NCI-H1092 (cell line): ENCODE results near the gene CNOT4.
"Not testable (repeated sequence)": the region's sequence is repeated elsewhere in the genome, so short reads cannot be mapped to it uniquely, and the experiment has no call there.

ENCODE experiments used
- DNase-seq: peaks from one replicate; lab custom pipeline; 2025; lab: John Stamatoyannopoulos, UW

Gene CNOT4

DNA sequence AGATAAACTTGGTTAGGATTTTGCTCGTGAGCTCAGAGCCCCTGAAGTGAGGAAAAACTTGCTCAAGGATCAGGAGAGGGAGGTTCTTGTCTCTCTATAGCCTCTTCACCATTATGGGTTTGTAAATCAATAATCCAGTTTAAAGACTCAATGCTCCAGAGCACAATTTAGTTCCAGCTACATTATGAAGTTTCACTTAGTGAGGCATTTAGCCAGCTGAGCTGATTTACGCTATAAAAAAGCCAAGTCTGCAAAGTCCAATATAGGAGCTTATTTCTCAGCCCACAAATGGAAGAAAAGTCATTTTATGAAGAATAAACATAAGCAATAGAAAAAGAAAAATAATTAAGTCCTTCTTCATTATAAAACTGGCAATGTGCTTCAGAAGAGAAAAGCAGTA is 145.7 kb downstream of the CNOT4 start:
- no peak for DNase-seq

DNA sequence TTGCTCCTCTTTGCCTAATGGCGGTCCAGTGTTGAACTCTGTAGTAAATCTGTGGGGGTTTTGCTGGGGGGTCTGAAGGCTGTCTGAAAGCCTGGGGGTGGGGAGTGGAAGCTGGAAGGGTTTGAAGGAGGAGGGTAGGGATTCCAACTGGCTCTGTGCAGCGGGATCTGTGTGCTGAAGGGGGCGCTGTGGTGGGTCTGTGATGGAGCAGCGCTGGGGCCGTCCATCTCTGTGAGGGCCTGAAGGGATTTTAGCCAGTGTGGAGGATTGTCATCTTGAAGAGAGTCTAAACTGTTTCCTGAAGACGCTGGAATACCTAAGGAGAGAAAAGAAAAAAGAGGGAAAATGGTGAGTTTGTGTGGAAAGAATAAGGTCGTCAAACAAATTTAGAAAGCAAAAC is 147.0 kb downstream of the CNOT4 start:
- no peak for DNase-seq

DNA sequence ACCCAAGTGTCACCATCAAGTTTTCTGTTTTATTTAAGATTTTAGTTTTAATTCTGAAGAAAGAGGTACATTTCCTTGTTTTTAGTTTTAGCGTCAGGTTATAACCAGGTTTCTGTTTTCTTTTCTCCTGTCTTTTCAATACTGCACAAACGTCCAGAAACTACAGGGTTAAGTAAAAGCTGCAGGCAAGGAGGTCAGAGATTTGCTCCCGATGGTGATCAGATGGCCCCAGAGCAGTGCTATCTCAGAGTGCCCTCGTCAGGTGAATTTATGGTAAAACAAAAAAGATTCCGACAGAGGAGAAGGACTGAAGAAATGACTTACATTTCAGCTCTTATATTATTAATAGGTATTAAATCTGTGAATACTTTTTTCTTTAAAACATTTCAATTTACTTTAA is 148.1 kb downstream of the CNOT4 start:
- no peak for DNase-seq

DNA sequence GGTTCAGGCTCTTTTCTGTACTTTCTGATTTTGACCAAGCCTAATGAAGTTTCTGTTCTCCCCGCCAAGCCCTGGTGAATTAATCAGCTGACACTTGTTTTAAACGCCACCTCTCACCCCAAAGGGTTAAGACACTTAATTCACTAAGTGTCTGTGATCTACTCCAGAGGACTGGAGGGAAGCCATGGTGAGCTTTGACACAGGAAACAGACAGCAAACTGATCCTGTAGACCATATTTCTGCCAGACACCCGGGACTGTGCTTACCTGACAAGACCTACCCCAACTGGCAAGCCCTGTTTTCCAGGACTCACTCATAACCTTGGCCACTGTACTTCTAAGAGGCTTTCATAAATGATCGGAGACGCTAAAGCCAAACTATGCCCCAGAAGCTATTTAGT is 150.3 kb downstream of the CNOT4 start:
- DNase-seq = no peak

DNA sequence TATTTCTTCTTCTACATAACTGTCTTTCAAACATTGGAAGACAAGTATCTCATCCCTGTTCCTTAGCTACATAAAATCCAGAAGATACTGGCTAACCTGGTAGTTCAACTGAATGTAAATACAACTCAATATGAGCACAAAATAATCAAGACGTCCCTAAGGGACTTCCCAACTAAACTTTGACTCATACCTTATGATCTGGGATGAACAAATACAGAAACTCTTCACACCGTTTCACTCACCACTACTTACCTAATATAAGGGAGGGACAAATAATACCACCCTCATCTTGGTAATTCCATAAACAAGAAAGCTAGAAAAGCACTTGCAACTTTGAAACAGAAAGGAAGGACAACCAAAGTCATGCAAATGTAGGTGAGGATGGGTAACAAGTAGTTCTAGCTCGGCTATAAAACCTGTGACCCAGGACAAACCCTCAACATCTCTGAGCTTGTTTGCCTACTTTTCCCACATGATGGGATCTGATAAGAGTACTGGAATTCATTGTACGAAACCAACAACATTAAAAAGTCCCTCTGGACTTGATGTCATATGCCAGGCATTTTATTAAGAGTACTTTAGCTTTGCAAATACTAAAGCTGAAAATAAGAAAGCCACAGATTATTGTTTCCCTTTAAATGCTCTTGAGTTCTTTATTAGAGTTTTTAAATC is 154.4 kb downstream of the CNOT4 start:
- DNase-seq = no peak

DNA sequence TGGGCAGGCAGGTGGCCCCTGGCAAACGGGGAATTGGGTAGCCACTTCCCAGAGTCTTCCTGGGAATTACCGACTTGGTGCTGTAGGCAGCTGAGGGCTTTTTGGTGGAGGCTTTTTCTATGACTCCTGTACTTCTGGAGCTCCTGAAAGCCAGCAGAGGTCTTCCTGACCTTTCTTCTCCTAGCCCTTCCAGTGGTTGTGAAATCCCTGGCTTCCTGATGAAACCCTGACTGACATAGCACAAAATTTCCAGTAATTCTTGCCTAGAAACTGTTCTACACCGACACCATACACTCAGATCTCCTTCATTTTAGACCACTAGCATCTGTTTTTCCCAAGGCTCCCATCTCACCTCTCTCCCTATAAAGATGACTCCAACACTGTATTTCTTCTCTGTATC is 156.1 kb downstream of the CNOT4 start:
- DNase-seq = no peak

DNA sequence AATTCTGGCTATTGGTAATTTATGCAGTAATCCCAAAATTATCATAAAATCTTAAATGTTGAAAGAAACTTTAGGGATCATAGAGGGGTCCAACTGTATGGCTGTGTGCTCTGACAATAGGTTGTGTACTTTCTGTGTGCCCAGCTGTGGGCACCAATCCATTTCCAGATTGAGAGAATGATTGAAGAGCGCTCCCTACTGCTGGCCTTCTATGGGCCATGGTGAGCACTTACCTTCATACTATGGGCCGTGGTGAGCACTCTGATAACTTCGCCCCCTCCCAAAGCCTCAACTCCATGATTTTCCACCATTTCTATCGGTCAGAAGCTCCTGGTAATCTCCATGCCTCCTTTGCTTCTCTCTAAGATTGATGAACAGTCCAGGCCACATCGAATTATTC is 157.6 kb downstream of the CNOT4 start:
- DNase-seq = no peak

DNA sequence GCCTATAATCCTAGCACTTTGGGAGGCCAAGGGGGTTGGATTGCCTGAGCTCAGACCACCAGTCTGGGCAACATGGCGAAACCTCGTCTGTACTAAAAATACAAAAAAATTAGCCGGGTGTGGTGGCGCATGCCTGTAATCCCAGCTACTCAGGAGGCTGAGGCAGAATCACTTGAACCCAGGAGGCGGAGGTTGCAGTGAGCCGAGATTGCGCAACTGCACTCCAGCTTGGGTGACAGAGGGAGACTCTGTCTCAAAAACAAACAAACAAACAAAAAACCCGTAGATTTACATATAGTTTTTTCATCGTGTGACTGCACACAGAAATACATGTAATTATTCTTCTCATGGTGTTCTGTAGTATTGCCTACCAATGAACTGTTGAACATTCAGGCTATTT is 158.8 kb downstream of the CNOT4 start:
- not testable (repeated sequence) for DNase-seq

DNA sequence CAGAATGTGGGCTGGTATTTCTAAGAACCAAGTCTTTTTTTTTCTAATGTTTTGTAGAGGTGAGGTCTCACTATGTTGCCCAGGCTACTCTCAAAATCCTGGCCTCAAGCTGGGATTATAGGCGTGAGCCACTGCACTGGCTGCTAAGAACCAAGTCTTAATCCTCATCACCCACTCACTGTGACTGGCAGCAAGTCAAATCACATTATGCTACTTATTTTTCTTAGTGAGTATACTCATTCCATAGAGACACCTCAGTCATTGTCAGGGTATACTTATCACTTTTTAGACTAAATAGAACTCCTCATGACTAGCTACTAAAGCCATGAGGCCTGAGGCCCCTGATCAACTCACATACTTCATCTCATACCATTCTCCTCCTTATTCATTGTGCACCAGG is 160.2 kb downstream of the CNOT4 start:
- no peak for DNase-seq

DNA sequence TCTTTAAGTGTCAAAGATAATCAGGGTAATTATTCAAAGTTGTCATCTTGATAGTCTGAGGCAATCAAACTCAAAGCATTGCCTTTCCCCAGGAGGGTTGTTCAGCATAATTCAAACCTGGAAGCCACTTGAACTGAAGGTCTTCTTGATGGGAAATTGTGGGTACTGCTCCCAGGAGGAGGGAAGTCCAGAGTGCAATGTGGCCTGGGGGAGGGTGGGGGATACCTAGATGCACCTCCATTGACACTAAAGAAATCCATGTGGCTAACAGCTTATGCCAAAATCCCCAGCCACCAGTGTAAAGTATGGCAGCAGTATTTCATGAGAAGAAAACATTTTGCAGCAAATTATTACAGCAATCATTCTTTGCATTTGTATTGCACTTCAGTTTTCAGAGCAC is 161.4 kb downstream of the CNOT4 start:
- DNase-seq = no peak

DNA sequence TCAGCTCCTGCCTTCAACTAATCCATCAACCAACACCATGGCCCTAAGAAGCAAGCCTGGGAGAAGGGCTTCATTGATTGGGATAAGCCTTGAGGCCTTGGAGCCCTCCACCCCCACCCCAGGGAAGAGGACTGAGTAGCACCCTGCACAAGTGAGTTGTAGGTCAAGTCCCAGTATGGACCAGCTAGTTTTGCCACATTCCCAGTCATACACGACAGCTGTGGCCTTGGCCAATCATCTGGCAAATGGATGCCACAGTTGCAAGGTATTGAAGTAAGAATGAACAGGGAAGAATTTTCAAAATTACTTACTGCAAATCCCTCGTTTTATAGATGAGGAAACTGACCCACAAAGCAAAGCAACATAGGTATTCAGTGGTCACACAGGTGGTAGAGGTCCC is 166.5 kb downstream of the CNOT4 start:
- no peak for DNase-seq

DNA sequence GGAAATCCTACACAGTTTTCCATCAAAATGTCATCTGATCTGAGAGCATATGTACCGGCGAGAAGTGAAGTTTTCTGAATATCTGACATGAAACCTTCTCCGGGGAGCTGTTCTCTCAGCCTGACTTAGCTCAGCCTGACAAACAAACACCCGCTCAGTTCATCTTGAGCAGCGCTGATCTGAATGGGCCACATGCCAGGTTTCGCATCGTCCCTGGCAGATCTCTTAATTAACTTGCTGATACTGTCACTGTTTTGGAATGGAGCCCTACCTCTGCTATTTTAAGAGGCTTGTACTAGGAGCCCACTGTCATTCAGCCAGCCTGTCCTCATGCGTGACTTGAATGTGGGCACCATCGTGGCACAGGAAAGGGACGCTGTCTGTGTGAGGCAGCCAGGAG is 167.0 kb downstream of the CNOT4 start:
- peak; percentile 63 for DNase-seq

DNA sequence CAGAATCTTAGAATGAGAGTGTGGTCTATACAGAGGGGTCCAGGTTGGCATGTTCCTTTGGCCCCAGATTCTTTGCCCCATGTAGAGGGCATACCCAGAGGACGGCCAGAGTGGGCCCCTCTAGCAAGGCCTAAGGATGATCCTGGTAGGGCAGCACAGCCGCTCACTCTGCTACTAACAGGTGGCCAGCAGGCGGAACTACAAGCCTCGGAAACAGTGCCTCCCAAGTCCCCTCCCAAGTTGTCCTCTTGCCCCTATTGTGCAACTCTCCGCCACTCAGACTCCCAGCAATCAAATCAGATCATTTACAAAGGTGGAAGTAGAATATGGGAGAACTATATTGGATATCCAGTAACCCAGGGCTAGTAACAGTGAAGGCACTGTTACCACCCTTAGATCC is 168.9 kb downstream of the CNOT4 start:
- no peak for DNase-seq

DNA sequence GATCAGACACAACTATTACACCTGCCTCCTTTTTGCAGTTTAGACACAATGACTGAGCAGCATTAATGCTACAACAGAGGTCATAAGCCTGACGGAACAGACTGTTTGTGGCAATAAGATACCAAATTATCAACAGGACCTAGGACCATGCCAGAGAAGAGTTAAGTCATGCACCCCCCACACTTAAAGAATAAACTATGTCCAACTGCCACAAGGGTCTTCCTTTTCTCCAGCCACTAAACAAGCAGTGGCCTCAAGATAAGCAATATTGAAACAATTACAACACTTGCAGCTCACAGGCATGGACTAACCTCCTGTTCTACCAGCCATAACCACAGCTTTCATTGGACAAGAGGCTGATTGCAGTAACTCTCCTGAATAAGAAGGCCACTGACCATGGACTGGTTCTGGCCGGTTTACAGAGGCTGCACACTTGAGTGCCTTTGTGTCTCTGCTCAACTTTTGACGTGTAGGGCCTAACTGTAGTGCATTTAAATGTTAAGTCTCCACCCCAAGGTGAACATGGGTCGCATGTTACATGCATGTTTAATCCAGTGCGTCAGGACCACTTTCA is 171.8 kb downstream of the CNOT4 start:
- DNase-seq = no peak

DNA sequence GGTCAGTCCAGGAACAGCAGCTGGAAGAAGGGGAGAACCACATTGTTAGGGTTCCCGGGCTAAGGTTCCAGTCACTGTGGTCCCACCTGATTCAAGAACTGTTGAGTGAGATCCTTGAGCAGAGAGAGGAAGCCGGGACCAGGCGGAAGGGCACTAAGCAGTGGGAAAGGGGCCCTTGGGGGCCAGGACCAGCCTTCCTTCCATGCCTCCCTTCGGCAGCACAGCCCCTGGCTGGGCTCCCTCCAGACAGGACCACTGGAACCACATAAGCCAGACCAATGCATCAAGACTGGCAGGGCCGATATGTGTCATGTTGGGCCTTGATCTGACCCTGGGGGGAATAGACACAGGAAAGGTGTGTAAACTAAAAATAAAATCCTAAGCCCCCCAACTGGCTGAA is 172.4 kb downstream of the CNOT4 start:
- DNase-seq = no peak

DNA sequence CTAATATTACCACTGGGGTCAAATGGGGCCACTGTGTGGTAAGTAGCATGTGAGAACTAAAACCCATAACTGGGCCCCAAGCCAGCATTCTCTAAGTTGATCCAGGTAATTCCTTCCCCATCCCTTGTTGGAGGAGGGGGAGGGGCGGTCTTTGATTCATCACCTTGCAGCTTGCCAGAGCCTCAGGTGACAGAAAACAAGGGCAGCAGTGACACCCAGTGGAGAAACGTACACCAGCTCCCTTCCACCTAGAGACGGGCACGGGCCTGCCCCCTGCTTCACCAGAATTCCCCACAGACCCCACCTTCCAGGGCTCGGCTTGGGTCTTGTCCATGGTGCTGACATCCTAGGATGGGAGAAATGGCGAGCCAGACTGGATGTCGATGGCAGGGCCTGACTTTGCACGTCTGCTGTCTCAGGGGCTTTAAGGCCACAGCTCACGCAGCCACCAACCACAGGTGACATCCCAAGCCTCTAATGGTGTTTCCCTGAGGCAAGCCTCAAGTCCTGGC is 174.2 kb downstream of the CNOT4 start:
- peak; percentile 84 for DNase-seq

DNA sequence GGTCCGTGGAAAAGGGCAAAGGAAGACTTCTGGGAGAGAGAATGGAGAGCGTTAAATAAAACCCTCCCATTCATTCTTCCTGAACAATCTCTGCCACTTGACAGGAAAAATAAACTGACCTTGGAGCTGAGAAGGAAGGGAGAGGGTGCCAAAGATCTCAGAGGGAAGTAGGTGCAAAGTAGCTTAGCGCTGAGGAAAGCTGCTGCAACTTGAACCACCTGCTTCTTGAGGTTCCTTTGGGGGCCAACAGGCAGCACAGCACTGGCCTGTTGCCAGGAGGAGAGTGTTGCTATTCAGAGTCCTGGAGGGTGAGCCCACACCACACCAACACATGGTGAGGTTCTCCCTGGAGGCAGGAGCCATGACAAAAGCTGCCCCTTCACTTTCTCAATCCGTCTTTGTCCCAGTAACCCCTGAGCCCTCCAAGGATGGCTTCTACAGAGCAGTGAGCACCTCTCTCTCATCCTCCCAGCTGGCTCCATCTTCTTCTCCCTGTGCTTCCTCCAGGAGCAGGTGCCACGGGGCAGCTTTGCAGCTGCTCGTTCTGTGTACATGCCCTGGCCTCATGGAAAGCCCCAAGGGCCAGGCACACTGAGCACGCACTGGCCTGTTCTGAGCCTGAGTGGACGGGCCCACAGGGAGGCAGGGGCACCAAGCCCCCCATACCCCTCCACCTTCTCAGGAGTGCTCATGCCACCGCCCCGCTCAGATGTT is 174.9 kb downstream of the CNOT4 start:
- DNase-seq = no peak

DNA sequence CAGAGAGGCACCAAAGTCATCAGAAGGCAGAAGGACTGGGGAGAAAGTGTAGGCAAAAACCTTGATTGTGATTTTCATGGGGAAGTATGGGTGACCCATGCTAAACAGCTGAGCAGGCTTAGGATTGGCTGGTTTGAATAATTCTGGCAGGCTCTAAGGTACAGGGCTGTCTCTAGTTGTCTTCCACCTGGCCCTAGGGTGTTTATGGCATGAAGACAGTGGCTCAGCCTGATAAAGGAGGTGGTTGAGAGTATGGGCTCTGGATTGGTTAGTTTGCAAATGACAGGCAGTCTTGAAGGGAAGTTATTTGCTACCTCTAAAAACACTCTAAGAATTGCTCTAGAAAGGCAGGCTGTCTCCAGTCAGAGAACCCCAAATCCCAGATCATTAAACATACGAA is 176.0 kb downstream of the CNOT4 start:
- no peak for DNase-seq

DNA sequence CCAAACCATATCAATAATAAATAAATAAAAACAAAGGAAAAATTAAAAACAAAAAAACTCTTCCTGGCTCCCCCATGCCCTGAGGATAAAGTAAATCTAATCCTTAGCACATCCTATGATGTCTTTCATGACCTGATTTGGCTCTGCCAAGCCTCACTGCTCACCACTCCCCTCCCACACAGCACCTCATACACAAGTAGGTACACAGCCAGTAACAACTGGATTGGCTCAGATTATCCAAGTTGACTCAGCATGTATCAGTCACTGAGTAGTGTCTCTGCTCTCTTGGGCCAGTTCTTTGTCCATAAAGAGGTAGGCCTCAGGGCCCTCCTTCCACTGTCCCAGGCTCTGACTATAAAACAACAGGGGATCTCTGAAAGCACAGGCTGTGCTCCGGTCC is 176.7 kb downstream of the CNOT4 start:
- DNase-seq = no peak

DNA sequence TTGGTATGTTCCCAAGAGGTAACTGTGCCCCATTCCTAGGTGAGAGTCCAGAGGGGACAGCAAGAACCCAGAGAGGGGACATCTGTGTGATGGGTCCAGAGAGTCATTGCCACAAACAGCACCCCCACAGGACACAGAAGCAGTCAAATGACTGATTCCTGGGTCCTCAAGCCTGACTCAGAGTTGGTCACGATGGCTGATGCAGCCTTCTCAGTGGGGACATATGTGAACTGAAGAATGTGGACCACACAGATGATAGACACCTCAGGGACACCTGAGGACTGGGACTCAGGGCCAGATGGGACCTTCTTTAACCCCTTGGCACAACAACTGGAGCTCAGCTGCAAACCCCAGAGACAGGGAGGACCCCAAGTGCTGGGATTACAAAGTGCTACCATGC is 179.8 kb downstream of the CNOT4 start:
- no peak for DNase-seq

DNA sequence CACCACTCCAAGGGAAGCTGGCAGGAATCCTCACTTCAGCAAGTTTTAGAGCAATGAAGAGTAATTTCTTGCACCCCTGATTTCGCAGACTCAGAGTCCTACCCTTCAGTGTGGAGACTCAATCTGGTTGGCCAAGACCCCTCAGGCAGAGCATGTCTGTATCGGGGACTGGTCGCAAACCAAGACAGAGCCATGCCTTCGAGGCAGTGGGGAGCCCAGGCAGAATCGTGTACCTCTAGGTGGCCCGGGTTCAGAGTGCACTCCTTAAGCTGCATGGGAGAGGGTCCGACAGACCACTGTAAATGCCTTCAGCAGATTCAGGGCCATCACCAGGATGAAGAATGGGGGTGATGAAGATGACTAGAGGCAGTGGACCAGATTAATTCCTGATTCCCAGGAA is 181.4 kb downstream of the CNOT4 start:
- DNase-seq = no peak

DNA sequence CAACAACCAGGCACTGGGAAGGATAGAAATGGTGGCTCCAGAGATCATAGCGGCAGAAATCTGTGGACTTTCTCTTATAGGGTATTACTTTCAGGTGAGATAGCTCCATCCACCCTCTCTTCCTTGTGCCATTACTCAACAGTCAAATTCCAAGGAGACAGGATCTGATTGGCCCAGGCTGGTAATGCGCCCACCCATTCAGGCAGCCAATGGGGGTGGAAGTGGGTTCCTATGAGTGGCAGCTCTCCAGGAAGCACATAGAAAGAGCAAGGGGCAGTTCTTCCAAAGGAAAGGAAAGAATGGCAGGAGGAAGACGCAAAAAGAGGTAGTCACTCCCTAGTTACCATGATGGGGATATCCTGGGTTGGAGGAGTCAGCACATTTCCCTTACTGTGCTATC is 181.8 kb downstream of the CNOT4 start:
- DNase-seq = no peak

DNA sequence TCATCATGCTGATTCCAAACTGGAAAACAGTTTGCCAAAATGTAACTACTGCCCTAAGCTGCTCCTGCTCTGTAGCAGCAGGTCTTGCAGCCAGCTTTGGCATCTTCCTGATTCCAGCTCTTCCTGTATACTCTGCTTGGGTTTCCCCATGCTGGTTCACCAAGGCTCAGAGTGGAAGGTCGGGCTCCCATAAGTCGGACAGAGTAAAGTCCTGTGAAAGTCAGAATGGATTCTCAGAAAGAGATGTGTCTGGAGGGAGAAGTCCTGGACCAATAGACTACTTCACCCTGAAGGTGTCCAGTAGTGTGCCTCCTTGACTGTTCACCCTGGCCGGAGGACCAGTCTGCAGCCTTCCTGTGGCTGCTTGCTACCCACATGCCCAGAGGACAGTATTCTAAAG is 182.4 kb downstream of the CNOT4 start:
- no peak for DNase-seq
